ENCODE measurements around the gene RASA3.

DNA sequence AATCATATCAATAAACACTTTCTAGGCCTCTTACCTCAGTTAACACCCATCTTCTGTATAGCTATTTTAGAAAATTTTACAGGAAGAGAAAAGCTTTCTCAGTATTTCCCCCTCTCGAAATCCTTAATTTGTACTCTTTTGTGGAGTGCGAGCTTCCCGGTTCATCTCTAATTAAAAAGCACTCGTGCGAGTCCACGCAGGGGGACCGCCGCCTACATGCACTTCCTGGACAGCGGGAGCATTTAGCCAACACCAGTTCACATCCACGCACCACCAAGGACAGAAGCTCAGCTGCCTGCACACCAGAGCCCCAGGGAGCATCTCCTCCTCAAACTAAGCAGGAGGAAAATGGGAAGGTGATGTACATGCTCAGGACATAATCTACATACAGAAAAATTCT, 60.0 kb downstream of the RASA3 start:
- TF ChIP-seq, protein P1, sequence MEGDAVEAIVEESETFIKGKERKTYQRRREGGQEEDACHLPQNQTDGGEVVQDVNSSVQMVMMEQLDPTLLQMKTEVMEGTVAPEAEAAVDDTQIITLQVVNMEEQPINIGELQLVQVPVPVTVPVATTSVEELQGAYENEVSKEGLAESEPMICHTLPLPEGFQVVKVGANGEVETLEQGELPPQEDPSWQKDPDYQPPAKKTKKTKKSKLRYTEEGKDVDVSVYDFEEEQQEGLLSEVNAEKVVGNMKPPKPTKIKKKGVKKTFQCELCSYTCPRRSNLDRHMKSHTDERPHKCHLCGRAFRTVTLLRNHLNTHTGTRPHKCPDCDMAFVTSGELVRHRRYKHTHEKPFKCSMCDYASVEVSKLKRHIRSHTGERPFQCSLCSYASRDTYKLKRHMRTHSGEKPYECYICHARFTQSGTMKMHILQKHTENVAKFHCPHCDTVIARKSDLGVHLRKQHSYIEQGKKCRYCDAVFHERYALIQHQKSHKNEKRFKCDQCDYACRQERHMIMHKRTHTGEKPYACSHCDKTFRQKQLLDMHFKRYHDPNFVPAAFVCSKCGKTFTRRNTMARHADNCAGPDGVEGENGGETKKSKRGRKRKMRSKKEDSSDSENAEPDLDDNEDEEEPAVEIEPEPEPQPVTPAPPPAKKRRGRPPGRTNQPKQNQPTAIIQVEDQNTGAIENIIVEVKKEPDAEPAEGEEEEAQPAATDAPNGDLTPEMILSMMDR (conservative IDR thresholded peaks at IDR 0.05; ENCODE audit: low read length): no peak
- TF ChIP-seq EZH2phosphoT487 (IDR thresholded peaks at IDR 0.05; ENCODE audit: borderline replicate concordance, low read depth, low read length): no peak
